ENCODE data around the gene ACTRT2.

Gene ACTRT2

DNA sequence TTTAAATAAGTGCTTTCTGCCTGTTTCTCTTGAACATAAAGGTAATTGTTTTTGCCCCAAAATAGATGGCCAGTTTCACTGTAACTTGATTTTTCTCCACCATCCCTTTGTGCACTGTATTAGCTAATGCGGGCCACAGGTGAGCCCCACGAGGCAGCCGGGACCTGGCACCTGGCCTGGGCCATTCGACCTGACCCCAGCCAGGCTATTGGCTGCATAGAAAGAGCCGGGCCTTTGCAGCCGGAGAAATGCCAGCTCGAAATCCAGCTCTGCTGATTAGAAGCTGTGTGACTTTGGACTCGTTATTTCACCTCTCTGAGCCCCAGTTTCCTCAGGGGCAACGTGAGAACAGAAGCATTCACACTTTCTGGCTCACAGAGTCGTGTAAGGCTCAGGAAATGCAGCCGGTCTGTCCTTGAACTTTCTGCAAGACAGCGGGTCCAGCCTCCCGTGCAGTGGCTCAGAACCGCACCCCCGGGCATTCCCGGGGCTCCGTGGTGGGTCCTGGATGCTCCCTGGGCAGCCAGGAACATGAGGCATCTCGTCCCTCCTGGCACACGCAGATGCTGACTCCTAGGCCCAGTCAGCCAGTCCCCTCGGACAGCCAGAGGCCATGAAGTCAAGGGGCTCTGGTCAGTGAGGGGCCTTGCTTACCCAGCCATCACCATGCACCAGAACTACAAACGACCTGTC is 37.4 kb upstream of the ACTRT2 start:
- FAIRE-seq, result no peak

DNA sequence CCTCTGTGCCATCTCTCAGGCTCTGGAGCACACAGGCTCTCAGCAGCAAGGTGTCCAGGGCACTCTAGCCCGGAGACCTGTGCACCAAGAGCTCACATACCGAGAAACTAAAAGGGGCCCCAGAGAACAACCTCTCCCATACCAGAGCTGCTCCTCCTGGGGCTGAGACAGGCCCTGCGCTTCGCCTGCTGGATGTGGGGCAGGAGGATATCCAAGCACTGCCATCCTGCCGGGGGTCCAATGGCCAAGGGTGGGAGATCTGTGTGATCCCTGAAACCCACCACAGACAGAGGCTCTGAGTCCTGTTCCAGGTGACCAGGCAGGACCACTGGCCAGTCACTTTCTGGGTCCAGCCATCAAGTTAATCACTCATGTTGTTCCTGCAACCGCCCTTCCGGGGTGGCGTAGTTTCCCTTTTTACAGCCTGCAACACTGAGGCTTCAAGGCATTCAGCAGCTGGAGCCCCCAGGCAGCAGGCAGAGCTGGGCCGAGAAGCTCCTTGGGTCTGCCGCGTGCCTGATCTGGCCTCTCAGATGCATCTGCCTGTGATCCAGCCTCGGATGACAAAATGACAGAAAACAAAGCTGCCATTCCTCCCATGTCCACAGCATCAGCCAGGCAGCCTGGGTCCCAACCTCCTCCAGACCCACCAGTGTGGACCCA is 36.7 kb upstream of the ACTRT2 start:
- FAIRE-seq, result no peak

DNA sequence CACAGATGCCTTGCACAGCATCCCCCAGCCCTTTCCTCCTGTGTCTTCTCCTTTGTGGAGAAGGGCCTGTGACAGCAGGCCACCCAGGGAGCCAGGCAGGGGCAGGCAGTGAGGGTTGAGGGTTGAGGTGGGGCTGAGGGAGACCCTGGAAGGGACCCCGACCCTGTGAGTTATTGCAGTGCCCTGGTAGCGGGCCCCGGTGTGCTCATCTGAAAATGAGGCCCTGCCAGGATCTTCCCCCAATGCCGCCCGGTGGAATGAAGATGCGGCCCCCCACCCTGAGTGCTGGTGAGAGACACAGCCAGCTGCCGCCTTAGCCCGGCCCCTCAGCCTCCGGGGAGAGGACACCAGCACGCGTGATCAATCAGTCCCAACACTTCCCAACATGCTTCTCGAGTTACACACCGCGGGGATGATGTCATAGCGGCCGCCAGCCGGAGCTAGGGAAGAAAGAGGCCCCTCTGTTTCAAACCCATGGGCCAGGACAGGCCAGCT is 36.2 kb upstream of the ACTRT2 start:
- FAIRE-seq, result no peak

DNA sequence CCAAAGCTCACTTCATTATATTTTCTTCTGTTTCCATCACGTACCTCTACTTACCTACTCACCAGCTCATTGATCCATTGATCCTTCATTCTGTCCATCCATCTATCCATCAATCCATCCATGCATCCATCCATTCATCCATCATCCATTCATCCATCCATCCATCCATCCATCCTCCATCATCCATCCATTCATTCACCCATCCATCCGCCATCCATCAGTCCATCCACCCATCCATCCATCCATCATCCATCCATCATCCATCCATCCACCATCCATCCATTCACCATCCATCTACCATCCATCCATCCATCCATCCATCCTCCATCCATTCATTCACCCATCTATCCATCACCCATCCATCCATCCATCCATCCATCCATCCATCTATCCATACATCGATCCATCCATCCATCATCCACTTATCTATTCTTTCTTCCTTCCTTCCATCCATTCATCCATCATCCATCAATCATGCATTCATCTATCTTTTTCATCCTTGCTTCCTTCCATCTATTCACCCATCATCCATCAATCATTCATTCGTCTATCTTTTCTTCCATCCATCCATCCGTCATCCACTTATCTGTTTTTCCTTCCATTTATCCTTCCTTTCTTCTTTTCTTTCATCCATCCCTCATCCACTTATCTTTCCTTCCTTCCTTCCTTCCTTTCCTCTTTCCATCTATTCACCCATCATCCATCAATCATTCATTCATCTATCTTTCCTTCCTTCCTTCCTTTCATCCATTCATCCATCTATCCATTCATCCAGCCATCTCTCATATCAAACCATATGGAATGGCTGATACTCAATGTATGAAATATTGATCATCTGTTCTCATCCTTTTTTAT is 35.3 kb upstream of the ACTRT2 start:
- no peak for FAIRE-seq

DNA sequence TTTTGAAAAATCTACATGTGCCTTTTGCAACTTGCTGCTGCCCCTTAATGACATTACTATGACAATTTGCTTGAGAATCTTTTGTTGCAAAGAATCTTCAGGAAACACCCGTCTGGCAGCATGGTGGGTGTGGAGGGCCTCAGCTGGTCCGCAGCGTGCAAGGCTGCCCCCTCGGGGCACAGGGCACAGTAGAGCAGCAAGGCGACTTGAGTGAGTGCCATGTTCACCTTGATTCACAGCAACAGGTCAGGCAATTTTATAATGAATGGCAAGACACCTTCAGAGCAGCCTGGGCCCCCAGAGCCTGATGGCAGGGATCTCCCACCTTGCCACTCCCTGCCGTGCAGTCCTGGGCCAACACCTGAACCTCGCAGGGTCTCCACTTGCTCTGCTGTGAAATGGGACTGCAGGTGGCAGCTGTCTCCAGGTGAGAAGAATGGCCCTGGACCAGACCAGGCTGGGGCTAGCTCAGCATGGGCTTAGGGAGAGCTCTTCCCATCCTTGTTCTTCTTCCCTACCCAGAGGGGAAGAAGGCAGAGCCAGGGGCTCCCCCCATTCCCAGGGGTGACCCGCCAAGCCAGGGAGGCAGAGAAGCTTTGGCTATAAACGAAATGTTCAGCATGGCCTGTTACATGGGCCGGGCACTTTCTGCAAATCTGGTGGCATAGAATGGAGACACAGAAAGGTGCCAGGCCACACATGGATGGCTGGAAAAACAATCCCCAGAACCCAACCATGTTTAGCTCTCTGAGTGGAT is 34.5 kb upstream of the ACTRT2 start:
- no peak for FAIRE-seq

DNA sequence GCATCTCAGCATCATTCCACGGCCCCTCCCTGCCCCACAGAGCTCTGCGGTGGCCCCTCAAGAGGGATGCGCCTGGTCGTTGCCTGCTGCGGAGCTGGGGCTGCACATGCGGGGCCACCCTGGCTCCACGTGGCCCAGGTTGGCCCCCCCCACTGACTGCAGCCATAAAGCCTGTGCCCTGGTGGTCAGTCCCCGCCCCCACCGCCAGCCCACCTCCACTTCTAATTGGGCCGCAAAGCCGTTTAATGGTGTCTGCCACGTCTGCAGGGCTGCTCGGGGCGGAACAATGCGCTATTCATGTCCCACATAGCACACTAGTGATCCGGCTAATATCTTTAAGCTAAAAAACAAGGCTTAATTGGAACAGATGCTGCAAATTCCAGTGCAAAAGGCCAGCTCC is 33.5 kb upstream of the ACTRT2 start:
- no peak for FAIRE-seq

DNA sequence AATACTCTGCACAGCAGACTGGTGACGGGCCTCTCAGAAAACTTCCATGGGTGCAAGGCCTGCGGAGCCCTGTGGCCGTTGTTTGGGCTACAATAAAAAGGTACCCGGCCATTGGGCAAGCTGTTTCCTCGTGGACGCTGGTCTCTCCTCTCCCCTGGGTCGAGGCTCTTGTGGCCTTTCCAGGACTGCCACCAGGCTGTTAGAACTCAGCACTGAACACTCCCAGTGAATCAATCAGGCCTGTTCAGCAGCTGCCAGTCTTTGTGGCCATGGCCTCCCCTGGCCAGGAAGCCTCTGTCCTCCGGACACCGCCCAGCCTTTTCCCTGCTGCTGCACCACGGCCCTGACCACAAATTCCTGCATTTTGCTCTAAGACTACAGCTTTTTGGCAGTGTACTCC is 33.0 kb upstream of the ACTRT2 start:
- no peak for FAIRE-seq

DNA sequence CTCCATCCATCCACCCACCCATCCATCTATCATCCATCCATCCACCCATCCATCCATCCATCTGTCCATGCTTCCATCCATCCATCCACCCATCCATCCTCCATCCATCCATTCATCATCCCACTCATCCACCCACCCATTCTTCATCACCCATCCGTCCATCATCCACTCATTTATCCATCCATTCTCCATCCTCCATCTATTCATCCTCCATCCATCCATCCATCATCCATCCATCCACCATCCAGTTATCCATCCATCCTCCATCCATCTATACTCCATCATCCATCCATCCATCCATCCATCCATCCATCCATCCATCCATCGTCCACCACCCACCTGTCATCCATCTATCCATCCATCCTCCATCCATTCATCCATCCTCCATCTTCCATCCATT is 32.1 kb upstream of the ACTRT2 start:
- FAIRE-seq, result no peak

DNA sequence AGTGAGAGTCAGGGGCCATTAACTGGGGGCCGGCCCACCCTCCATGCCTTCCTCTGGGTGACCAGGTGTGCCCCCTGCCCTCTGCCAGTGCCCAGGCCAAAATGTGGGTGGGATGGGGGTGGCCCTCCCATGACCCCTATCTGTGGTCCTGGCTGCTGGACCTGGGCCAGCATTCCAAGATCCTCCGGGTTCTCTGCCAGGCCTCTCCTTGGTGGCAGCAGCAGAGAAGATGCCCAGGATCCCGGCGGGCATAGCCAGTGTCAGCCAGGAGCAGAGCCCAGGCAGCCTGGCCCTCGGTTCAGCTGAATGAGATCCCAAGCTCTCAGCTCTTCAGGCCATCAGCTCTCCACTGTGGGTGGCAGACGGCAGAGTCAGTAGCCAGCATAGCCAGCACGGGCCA is 31.3 kb upstream of the ACTRT2 start:
- no peak for FAIRE-seq

DNA sequence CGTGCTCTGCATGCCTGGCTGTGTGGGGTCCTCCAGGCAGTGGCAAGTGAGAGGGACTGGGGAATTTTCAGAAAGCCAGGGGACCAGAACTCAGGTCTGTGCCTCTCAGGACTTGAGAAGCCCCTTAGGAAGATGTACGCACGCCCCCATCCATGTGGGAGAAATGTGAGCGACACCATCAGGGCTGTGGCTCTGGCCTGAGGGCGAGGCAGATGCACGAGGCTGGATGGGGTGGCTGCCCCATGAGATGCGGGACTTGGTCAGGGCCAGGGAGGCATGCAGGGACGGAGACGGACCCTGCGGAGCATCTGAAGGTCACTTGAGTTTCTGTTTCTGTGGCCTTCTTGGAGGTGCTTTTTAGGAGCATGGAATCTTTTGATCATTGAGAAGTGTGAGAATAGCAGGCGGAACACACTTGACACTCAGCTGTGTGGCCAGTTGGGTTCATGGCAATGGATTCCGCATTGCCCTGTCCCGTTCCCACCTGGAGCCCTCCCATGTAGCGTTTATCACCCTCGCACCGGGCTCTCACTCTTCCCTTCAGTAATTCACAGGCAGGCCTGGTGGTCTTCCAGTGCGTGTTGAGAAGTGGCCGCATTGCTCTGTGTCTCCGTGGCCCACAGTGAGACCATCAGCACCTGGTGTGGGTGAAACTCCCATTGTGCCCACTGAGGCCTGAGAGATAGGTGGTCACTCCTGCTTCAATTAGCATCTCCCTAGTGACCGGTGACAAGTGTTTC is 30.7 kb upstream of the ACTRT2 start:
- FAIRE-seq, result no peak

DNA sequence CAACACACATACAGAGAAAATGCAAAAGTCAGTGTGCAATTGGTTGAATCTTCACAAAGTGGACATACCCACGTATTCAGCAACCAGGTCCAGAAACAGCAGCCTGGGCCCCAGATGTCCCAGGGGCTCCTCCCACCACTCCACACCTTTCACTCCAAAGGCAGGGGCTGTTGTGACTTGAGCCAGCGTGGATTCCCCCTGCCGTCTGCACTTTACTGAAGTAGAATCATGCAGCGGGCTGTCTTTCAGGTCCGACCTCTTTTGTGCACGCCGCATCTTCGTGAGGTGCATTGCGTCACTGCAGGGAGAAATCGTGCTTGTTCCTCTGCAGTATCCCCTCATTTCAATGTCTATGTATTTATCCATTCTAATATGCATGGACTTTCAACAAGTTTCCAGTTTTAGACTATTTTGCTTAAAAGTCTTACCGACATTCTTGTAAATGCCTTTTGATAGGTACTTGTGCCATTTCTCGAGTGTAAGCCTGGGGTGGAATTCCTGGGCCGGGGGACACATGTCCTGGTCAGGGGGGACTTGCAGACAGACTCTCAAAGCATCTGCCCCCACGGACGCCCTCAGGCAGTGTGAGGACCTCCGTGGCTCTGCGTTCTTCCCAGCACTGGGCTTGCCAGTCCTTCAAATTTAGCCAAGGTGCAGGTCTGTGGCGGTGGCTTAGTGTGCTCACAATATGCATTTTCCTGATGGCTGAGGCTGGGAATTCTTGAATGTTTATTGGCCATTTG is 29.3 kb upstream of the ACTRT2 start:
- FAIRE-seq, result no peak

DNA sequence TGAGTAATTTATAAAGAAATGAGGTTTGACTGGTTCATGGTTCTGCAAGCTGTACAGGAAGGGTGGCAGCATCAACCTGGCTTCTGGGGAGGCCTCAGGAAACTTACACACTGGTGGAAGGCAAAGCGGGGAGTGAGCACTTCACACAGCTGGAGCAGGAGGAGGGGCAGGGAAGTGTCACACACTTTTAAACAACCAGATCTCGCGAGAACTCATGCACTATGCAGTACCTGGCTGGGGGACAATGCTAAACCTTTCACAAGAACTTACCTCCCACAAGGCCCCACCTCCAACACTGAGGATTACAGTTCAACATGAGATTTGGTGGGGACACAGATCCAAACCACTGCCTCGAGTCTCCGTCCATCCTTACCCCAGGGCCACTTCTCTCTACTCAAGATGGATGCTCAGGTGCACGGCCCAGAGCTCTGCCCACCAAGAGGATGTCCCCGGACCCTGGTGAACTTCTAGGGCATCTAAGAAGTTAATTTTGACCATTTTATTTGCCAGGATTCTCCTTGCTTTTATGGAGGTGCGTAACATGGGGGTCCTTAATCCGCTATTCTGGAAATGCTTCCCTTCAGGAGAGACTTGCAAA is 22.7 kb upstream of the ACTRT2 start:
- FAIRE-seq, result no peak

DNA sequence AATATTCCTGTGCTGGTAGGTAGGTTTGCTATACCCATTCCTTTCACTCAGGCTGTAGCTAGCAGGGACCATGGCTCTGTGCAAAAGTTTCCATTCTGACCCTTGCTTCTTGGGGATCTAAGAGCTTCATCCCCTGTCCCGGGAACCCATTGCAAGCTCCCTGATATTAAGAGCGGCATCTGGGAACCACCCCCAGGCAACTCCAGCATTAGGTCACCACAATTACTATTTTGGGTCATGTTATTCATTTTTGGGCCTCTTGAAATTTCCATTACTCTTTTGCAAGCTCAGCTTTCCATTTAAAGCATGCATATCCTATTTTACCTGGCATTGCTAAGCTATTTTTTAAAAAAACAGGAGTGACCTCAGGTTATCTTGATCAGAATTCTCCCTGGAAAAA is 22.1 kb upstream of the ACTRT2 start:
- FAIRE-seq, result no peak

DNA sequence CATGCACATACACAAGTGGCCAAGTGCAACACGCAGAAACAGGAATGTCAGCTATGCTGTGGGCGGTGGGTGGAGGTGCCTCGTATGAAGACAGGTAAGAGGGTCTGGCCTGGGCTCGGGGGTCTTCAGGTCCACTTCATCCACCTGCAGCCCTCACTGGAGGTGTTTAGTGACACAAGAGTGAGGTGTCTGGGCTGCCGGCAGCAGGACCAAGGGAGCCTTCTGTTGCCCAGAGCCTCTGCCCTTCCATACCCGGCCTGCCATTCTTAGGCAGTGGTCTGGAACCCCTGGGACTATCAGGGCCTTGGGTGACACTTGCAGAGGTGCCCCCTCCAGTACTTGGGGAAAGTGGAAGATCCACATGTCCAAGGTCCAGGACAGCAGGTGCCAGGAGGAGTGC is 21.7 kb upstream of the ACTRT2 start:
- FAIRE-seq, result no peak

DNA sequence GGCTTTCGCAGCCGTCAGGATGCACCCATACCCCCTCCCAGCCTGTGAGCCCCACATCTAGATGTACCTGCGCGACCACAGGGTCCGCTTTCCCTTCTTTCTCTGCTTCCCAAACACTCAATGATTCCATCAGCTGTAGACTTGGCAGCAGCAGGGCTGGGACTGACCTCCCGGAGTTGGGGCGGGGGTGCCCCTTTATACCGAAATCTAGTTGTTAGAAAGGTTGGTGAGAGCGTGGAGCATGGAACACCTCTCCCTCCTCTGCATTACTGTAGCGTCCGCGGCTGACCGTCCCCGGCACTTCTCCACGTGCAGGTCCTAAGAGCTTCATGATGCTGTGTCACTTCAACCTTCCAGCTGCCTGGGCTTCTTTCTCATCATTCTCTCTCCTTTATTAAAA is 21.1 kb upstream of the ACTRT2 start:
- FAIRE-seq, result no peak

DNA sequence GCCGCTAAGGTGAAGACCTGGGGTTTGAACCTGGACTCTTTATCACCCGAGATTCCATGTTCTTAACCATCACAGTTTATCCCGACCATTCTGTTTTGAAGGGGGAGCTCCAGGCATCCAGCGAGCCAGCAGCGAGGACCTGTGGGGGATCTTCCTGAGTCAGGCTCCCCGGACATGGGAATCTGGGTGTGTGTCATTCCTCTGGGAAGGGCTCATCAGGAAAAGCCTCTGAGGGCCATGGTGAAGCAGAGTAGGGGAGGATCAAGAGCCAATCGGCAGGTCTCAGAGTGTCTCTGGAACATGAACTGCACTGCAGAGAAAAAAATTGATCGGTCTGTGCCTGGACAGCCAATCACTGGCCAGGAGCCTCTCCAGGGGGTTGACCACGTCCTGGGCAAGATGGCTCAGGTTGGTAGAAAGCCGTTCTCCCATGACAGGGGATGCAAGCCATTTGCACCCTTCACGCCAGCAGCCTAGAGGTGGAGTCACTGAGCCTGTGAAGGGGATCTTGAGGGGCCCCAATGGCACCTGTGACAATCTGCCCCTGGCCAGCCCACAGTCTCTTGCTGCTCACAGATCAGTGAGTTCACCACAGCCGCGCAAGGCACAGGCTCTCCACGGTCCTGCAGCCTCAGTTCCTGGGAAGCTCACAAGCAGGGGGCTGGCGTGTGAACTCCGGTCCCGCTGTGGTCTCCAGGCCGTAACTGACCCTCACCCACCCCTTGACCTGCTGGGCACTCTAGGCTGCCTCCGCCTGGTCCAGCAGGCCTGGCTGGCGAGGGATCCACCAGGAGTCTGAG is 20.4 kb upstream of the ACTRT2 start:
- no peak for FAIRE-seq

DNA sequence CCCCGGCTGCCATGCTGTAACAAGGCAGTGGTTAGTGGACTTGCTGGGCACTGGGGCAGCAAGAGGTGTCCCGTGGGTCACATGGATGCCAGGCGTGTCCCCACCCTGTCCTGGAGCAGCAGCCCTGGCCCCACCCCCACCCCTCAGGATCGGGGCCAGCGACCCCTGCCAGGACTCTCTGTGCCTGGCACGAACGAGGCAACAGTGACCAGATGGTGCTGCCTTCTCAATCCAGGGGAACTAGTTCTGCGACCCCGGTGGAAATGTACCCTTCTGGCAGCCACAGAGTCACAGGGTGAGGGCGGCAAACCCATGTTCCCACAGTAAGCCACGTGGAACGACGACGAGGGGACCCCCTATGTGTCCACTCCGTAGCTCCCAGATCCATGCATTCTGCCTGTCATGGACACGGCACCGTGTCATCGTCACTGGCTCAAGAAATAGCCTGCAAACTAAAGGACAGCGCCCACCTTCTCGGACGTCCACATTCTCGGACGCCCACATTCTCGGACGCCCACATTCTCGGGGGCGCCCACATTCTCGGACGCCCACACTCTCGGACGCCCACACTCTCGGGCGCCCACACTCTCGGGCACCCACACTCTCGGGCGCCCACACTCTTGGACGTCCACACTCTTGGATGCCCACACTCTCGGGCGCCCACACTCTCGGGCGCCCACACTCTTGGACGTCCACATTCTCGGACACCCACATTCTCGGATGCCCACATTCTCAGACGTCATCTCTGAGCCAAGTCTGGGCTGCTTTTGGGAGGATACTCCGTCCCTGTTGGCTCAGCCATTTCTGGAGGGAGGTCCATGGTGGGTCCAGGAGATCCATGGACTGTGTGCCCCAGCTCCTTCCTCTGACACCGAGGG is 19.6 kb upstream of the ACTRT2 start:
- FAIRE-seq, result no peak

DNA sequence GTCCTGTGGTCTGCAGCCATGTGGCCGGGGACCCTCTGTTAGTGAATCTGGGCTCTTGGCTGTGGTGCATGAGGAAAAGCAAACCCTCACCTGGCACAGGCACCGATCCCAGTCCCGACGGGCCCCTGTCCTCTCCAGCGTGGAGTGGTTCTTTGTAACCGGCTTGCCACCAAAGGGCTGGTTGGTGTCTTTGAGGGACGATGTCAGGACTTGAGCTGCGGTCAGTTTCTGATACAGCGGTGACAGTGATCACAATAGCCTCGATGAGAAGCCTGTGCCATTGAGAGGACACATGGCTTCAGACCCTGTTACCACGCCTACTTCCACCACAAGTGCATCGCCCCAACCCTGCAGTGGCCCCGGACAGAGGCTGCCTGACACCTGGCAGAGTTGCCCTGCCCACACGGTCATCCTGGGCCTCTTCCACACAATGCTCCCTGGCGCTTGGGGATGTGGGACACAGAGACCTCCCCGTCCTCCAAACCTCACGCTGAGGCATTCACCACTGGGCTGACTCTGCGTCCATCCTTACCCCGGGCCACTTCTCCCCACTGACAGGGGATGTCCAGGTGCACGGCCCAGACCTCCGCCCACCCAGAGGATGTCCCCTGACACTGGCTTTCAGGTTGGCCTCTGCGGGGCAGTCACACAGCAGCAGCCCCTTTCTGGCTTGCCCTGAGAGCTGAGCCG is 18.8 kb upstream of the ACTRT2 start:
- FAIRE-seq, result no peak

Measured in endometrium (tissue), 2 donors.